Measurements from ENCODE around the gene CHMP3. TPM values are rescaled to one million over a fixed set of nuclear protein-coding genes. Genes with fewer than 3 reads are reported as not detected.
"Not testable (repeated sequence)": the region's sequence is repeated elsewhere in the genome, so short reads cannot be mapped to it uniquely, and the experiment has no call there.

CHMP3 gene
- total and polyA plus RNA-seq, 7 donors, result 63.5 to 133 (median 93.6) TPM

- intact Hi-C loops (cut with DNase I); H3K9me3 ChIP-seq; H3K4me3 ChIP-seq; H3K27me3 ChIP-seq (ENCODE audit: insufficient read depth in 3 of 3, low read length in 2 of 3); H3K27ac ChIP-seq; DNase-seq; H3K4me1 ChIP-seq; H3K36me3 ChIP-seq (ENCODE audit: insufficient read depth in 1 of 2, low read depth in 1 of 2); ATAC-seq: not testable (repeated sequence)
- 97 to 99% (median 97%) methylated on average over 18 to 23 of the region's 32 CpGs for WGBS, 3 donors
These were observed 18.8 kb downstream of the CHMP3 start for GRCh38 chr2:86544278-86545099.

GRCh38 chr2:86543793-86544192 lies 19.4 kb downstream of the CHMP3 start:
- Histone ChIP-seq H3K4me3 (no peak overlapping the region), H3K27ac (no peak overlapping the region), H3K36me3 (ENCODE audit: insufficient read depth in 1 of 2, low read depth in 1 of 2) (peaks cover 0 to 9% of the 10 kb centered on the region in 2 donors), H3K4me1 (no peaks in the 10 kb centered on the region), H3K27me3 (ENCODE audit: insufficient read depth in 3 of 3, low read length in 2 of 3) (no peaks in the 10 kb centered on the region), H3K9me3 (no peaks in the 10 kb centered on the region)
- no peak for DNase-seq
- WGBS, 3 donors, result 84 to 88% (median 86%) methylated on average over 2 of the region's 2 CpGs
- no peak for TF ChIP-seq CTCF (IDR thresholded peaks at IDR 0.05)
- intact Hi-C loops (cut with DNase I), result no loop called here
- ATAC-seq, result no peak

- TF ChIP-seq CTCF (IDR thresholded peaks at IDR 0.05), result no peak
- Histone ChIP-seq H3K9me3 (no peaks in the 10 kb centered on the region), H3K4me3 (no peak overlapping the region), H3K4me1 (no peaks in the 10 kb centered on the region), H3K36me3 (ENCODE audit: insufficient read depth in 1 of 2, low read depth in 1 of 2) (peaks cover 0 to 9% of the 10 kb centered on the region in 2 donors), H3K27me3 (ENCODE audit: insufficient read depth in 3 of 3, low read length in 2 of 3) (no peaks in the 10 kb centered on the region), H3K27ac (no peak overlapping the region)
- WGBS, 3 donors, result 65 to 72% (median 72%) methylated on average over 2 of the region's 2 CpGs
- no peak for ATAC-seq
- DNase-seq, result no peak
- intact Hi-C loops (cut with DNase I), result no loop called here
These were observed 19.9 kb downstream of the CHMP3 start for GRCh38 chr2:86543335-86543734.

- Histone ChIP-seq H3K4me3 (no peak overlapping the region), H3K27ac (no peak overlapping the region), H3K9me3 (no peaks in the 10 kb centered on the region), H3K36me3 (ENCODE audit: insufficient read depth in 1 of 2, low read depth in 1 of 2) (peaks cover 0 to 9% of the 10 kb centered on the region in 2 donors), H3K4me1 (no peaks in the 10 kb centered on the region), H3K27me3 (ENCODE audit: insufficient read depth in 3 of 3, low read length in 2 of 3) (no peaks in the 10 kb centered on the region)
- no peak for DNase-seq
- no peak for ATAC-seq
- intact Hi-C loops (cut with DNase I), result no loop called here
- TF ChIP-seq CTCF (IDR thresholded peaks at IDR 0.05), result no peak
- 15 to 46% (median 32%) methylated on average over 1 of the region's 1 CpG for WGBS, 3 donors
These were observed 20.4 kb downstream of the CHMP3 start for GRCh38 chr2:86542814-86543213.

GRCh38 chr2:86541334-86541733 lies 21.9 kb downstream of the CHMP3 start:
- intact Hi-C loops (cut with DNase I), result no loop called here
- 44 to 57% (median 46%) methylated on average over 2 of the region's 2 CpGs for WGBS, 3 donors
- ATAC-seq, result no peak

More at GRCh38 chr2:86541334-86541733, 21.9 kb downstream of the CHMP3 start:
- Histone ChIP-seq H3K4me3 (no peak overlapping the region), H3K27me3 (ENCODE audit: insufficient read depth in 3 of 3, low read length in 2 of 3) (no peaks in the 10 kb centered on the region), H3K36me3 (ENCODE audit: insufficient read depth in 1 of 2, low read depth in 1 of 2) (peaks cover 0 to 5% of the 10 kb centered on the region in 2 donors), H3K4me1 (no peaks in the 10 kb centered on the region), H3K9me3 (no peaks in the 10 kb centered on the region), H3K27ac (no peak overlapping the region)
- no peak for DNase-seq
- no peak for TF ChIP-seq CTCF (IDR thresholded peaks at IDR 0.05)

Data from psoas muscle (tissue), 8 donors.